Body of pancreas (tissue), 4 donors: Measurements from ENCODE around the gene HPS3. TPM values are rescaled to one million over a fixed set of nuclear protein-coding genes. Genes with fewer than 3 reads are reported as not detected.

Source experiments
- ATAC-seq: fragments of 150-250 bp; one replicate; pipeline ENCODE4 v1.9.1; 2016
- DNase-seq, 4 donors: peaks; one replicate each; pipeline ENCODE4 v3.0.0-alpha.2; 2019
- H3K27ac ChIP-seq, 4 donors: fragments of 200-600 bp; sonication (generic); 1 replicate in 3 of 4; 2 replicates in 1 of 4; pipeline versions ENCODE4 v1.5.1 to v1.6.1; 2016 to 2019; ENCODE audit warnings: mild to moderate bottlenecking in 1 of 4, mixed read lengths in 1 of 4, moderate library complexity in 1 of 4
- H3K27me3 ChIP-seq, 2 donors: fragments of 200-600 bp; sonication (generic); one replicate each; pipeline ENCODE4 v1.6.0; 2016; ENCODE audit warnings: mild to moderate bottlenecking in 1 of 2
- H3K36me3 ChIP-seq, 2 donors: fragments of 200-600 bp; sonication (generic); replicated peaks in 1 of 2; 2 replicates each; pipeline ENCODE4 v1.5.1; 2016; ENCODE audit warnings: low read depth in 2 of 2; ENCODE audit not compliant: insufficient read depth in 1 of 2
- H3K4me1 ChIP-seq: fragments of 200-600 bp; sonication (generic); one replicate; pipeline ENCODE4 v1.6.0; 2016
- H3K4me3 ChIP-seq, 2 donors: fragments of 200-600 bp; sonication (generic); 1 replicate in 1 of 2; 2 replicates in 1 of 2; pipeline ENCODE4 v1.5.1; 2016 to 2019
- H3K9me3 ChIP-seq, 3 donors: fragments of 200-600 bp; sonication (generic); 1 replicate in 2 of 3; 2 replicates in 1 of 3; pipeline ENCODE4 v1.5.1; 2016
- POLR2A ChIP-seq, 3 donors: fragments of 450-650 bp; IDR thresholded peaks; one replicate each; pipeline ENCODE4 v1.6.1; 2016; ENCODE audit warnings: antibody characterized with exemption in 3 of 3, mild to moderate bottlenecking in 2 of 3
- WGBS, 2 donors: methylation state at CpG; one replicate each; pipeline ENCODE4 v1.1.5; 2017; 5-methylcytosine and 5-hydroxymethylcytosine counted together
- intact Hi-C: fragments of 100-400 bp; cut with DNase I; formaldehyde crosslinking; loops from one replicate; pipeline ENCODE4 v1.15.1; 2023
- total RNA-seq, 2 donors: library from RNA; depleted of rRNA; stranded (reverse); fragments of >200 nt; gene quantifications; one replicate each; pipeline ENCODE4 v1.1.0, GENCODE V29; 2016
- TF ChIP-seq, protein P1 (sequence below), 7 experiments: fragments of 450-650 bp in 4 of 7; fragments of 200-600 bp in 3 of 7; sonication (generic) in 3 of 7; IDR thresholded peaks; one replicate each; pipeline ENCODE4 v1.5.1; 2016 to 2019; ENCODE audit warnings: antibody characterized with exemption in 7 of 7

HPS3 gene
- total RNA-seq, 2 donors from 2014 or later, result 15.8 to 18.2 TPM

- TF ChIP-seq POLR2A (IDR thresholded peaks at IDR 0.05), result no peak
- TF ChIP-seq, protein P1, sequence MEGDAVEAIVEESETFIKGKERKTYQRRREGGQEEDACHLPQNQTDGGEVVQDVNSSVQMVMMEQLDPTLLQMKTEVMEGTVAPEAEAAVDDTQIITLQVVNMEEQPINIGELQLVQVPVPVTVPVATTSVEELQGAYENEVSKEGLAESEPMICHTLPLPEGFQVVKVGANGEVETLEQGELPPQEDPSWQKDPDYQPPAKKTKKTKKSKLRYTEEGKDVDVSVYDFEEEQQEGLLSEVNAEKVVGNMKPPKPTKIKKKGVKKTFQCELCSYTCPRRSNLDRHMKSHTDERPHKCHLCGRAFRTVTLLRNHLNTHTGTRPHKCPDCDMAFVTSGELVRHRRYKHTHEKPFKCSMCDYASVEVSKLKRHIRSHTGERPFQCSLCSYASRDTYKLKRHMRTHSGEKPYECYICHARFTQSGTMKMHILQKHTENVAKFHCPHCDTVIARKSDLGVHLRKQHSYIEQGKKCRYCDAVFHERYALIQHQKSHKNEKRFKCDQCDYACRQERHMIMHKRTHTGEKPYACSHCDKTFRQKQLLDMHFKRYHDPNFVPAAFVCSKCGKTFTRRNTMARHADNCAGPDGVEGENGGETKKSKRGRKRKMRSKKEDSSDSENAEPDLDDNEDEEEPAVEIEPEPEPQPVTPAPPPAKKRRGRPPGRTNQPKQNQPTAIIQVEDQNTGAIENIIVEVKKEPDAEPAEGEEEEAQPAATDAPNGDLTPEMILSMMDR (IDR thresholded peaks at IDR 0.05), result no peak
- no peaks in the 10 kb centered on the region for H3K9me3 ChIP-seq
- ATAC-seq, result no peak
- H3K4me1 ChIP-seq, result peaks cover 26% of the 10 kb centered on the region
- no peaks in the 10 kb centered on the region for H3K36me3 ChIP-seq
- WGBS, 2 donors, result 1 to 2% methylated on average over 4 of the region's 4 CpGs
- no peaks in the 10 kb centered on the region for H3K27me3 ChIP-seq
- intact Hi-C loops, result no loop called here
- peak overlapping the region; percentile 78 to 91 (median 86) for H3K27ac ChIP-seq
- DNase-seq, result no peak
- H3K4me3 ChIP-seq, result peak overlapping the region; percentile 83 to 84
Observed at GRCh38 chr3:149128821-149129220, 617 bp upstream of the HPS3 start.

DNA sequence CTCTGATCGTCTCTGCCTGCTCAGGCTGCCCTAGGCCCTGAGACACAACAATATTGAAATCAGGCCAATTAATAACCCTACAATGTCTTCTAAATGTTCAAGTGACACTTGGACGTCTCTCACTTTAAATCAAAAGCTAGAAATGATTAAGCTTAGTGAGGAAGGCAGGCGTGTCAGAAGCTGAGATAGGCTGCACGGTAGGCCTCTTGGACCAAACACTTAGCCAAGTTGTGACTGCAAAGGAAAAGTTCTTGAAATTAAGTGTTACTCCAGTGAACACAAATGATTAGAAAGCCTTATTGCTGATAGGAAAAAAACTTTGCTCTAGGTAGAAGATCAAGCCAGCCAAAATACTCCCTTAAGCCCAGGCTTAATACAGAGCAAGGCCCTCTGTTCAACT lies 2.2 kb downstream of the HPS3 start:
- TF ChIP-seq POLR2A (IDR thresholded peaks at IDR 0.05), result no peak
- TF ChIP-seq, protein P1 (IDR thresholded peaks at IDR 0.05), result no peak
- Histone ChIP-seq H3K27ac (peak overlapping the region in 3 of 4 donors; percentile 16 to 45 (median 23)), H3K36me3 (no peaks in the 10 kb centered on the region), H3K9me3 (no peaks in the 10 kb centered on the region), H3K27me3 (no peaks in the 10 kb centered on the region), H3K4me3 (no peak overlapping the region), H3K4me1 (peaks cover 32% of the 10 kb centered on the region)
- WGBS, 2 donors, result 20% methylated on average over 4 of the region's 4 CpGs
- DNase-seq, result no peak
- intact Hi-C loops, result no loop called here
- ATAC-seq, result no peak

DNA sequence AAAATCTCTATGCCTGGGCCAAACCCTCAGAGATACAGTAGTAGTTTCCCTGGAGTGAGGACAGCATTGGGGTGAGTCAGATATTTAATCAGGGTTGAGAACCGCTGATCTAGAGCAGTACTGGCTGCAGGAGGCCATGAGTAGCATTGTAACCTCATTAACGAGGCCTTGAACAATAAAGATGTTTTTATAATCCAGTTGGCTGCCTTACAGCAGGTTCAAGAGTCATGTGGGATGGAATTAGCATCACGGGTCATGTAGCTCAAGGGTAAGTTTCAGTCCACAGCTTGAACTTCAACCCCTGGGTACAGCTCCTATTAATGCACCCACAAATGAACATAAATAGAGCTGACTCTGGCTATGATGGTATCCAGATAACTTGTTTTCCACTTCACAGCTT lies 5.1 kb downstream of the HPS3 start:
- Histone ChIP-seq H3K4me3 (no peak overlapping the region), H3K9me3 (no peaks in the 10 kb centered on the region), H3K4me1 (peaks cover 27% of the 10 kb centered on the region), H3K27ac (no peak overlapping the region), H3K36me3 (no peaks in the 10 kb centered on the region), H3K27me3 (no peaks in the 10 kb centered on the region)
- TF ChIP-seq POLR2A (IDR thresholded peaks at IDR 0.05), result no peak
- TF ChIP-seq, protein P1 (IDR thresholded peaks at IDR 0.05), result no peak
- intact Hi-C loops, result no loop called here
- 43 to 49% methylated on average over 3 of the region's 3 CpGs for WGBS, 2 donors
- DNase-seq (no peak), ATAC-seq (peak; percentile 39)

GRCh38 chr3:149142682-149143081 lies 13.2 kb downstream of the HPS3 start:
- intact Hi-C loops, result no loop called here
- H3K27ac ChIP-seq, result no peak overlapping the region
- H3K36me3 ChIP-seq, result peaks cover 0 to 2% of the 10 kb centered on the region in 2 donors
- DNase-seq (no peak), ATAC-seq (no peak)
- WGBS, 2 donors, result 83 to 88% methylated on average over 4 of the region's 4 CpGs
- no peaks in the 10 kb centered on the region for H3K9me3 ChIP-seq
- no peak for TF ChIP-seq POLR2A (IDR thresholded peaks at IDR 0.05)
- TF ChIP-seq, protein P1 (IDR thresholded peaks at IDR 0.05), result no peak
- no peak overlapping the region for H3K4me3 ChIP-seq
- no peaks in the 10 kb centered on the region for H3K4me1 ChIP-seq
- H3K27me3 ChIP-seq, result no peaks in the 10 kb centered on the region

DNA sequence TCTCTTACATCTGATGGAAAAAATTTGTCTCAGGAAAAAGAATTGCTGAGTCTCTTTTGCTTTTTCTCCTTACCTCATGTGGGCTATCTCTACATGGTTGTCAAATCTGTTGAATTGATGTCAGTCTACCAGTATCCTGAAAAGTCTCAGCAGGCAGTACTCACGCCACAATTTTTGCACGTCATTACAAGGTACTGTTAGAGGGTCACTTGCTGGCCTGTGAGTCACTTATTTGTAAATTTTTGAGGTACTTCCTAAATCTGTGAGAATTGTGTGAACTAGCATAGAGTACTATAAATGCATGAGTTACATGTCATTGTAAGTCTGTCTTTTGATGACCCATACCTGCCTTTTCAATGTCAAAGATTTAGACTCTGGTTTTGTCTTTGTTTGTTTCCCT lies 15.9 kb downstream of the HPS3 start:
- H3K9me3 ChIP-seq, result no peaks in the 10 kb centered on the region
- H3K4me3 ChIP-seq, result no peak overlapping the region
- WGBS, 2 donors, result 90 to 91% methylated on average over 2 of the region's 2 CpGs
- TF ChIP-seq, protein P1 (IDR thresholded peaks at IDR 0.05), result no peak
- no peak for TF ChIP-seq POLR2A (IDR thresholded peaks at IDR 0.05)
- H3K27ac ChIP-seq, result peak overlapping the region in 1 of 4 donors; percentile 56
- H3K27me3 ChIP-seq, result no peaks in the 10 kb centered on the region
- ATAC-seq, result no peak
- H3K36me3 ChIP-seq, result peaks cover 0 to 4% of the 10 kb centered on the region in 2 donors
- DNase-seq, result peak in 1 of 4 donors; percentile 16
- intact Hi-C loops, result no loop called here
- H3K4me1 ChIP-seq, result no peaks in the 10 kb centered on the region
